Tongue (tissue), 2 donors: ENCODE results near the gene APLNR. TPM values are rescaled to one million over a fixed set of nuclear protein-coding genes. Genes with fewer than 3 reads are reported as not detected.
A peak's percentile ranks its signal among the peaks of the same experiment; 100 is the strongest.
"Not testable (repeated sequence)": the region's sequence is repeated elsewhere in the genome, so short reads cannot be mapped to it uniquely, and the experiment has no call there.

Experiments used
- DNase-seq: peaks from one replicate; pipeline ENCODE4 v3.0.0-alpha.2; 2015
- total RNA-seq: library from RNA; depleted of rRNA; stranded (reverse); fragments of >200 nt; gene quantifications from one replicate; pipeline ENCODE4 v1.2.3, GENCODE V29; 2014

APLNR gene
- 88.2 TPM for total RNA-seq

DNA sequence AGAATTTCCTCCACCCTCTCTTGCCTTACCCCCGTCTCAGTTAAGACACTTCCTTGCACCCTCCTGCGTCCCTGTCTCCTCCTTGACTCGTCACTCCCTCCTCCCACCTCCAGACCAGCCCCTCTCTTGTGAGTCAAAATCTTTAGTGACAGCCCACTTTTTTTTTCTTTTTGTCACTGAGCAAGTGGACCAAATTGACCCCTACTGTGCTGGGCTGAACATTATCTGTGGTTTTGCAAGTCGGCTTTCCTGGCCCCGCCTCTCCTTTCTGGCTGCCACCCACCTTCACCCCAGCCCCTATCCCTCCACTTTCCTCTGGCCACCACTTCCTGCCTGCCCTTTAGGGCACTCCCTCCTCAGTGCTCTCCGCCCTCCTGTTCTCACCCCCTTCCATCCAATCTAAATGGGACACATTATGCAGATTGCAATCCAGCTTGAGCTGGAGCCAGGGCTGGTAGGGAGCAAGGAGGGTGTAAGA, at the start of gene APLNR:
Gene APLNR, minus strand, starts transcription at position 47 of the 478 bp plus-strand sequence. CDS start 246 bp downstream, outside the sequence.
- peak; percentile 19 for DNase-seq

DNA sequence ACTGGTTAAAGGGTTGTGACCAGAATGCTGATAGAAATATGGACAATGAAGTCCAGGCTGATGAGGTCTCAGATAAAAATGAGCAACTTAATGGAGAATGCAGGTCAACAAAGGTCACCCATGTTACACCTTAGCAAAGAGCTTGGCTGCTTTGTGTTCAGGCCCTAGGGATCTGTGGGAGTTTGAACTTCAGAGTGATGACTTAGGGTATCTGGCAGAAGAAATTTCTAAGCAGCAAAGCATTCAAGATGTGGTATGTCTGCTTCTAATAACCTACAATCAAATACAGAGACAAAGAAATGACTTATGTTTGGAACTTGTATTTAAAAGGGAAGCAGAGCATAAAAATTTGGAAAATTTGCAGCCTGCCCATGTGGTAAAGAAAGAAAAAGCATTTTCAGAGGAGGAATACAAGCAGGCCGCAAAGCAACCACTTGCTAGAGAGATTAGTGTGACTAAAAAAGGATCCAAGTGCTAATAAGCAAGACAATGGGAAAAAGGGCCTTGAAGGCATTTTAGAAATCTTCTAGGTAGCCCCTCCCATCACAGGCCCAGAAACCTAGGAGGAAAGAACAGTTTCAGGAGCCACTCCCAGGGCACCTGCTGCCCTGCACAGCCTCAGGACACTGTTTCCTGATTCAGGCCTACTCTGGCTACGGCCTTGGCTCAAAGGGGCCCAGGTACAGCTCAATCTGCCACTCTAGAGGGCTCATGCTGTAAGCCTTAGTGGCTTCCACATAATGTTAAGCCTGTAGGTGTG, 46.4 kb upstream of the APLNR start:
- no peak for DNase-seq

DNA sequence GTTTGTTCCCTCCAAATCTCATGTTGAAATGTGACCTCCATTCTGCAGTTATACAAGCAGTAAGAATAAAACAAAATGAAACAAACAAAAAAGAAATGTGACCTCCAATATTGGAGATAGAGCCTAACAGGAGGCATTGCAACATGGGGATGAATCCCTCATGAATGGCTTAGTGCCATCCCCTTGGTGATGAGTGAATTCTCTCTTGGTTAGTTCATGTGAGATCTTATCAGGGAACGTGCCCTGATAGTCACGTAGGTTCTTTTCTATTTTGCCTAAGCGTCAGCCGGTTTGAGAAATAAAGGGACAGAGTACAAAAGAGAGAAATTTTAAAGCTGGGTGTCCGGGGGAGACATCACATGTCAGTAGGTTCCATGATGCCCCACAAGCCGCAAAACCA, 44.5 kb upstream of the APLNR start:
- not testable (repeated sequence) for DNase-seq

DNA sequence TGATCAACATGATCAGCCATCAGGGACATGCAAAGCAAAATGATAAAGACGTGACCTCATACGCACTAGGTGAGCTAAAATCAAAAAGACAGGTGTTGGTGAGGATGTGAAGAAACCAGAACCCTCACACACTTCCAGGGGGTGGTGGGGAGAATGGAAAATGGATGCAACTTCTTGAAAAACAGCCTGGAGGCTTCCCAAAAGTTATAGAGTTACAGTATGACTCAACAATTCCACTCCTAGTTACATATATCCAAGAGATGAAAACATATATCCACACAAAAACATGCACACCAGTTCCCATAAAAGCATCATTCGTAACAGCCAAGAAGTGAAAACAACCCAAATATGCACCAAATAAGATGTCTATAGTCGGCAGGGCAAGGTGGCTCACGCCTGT, 42.1 kb upstream of the APLNR start:
- DNase-seq = peak; percentile 49

DNA sequence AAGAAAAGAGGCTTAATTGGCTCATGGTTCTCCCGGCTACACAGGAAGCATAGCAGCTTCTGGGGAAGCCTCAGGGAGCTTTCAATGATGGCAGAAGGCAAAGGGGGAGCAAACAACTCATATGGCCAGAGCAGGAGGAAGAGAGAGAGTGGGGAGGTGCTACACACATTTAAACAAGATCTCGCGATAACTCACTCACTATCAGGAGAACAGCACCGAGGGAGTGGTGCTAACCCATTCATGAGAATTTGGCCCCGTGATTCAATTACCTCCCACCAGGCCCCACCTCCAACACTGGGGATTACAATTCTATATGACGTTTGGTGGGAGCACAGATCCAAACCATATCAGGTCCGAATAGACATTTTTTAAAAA, 41.7 kb upstream of the APLNR start:
- no peak for DNase-seq

DNA sequence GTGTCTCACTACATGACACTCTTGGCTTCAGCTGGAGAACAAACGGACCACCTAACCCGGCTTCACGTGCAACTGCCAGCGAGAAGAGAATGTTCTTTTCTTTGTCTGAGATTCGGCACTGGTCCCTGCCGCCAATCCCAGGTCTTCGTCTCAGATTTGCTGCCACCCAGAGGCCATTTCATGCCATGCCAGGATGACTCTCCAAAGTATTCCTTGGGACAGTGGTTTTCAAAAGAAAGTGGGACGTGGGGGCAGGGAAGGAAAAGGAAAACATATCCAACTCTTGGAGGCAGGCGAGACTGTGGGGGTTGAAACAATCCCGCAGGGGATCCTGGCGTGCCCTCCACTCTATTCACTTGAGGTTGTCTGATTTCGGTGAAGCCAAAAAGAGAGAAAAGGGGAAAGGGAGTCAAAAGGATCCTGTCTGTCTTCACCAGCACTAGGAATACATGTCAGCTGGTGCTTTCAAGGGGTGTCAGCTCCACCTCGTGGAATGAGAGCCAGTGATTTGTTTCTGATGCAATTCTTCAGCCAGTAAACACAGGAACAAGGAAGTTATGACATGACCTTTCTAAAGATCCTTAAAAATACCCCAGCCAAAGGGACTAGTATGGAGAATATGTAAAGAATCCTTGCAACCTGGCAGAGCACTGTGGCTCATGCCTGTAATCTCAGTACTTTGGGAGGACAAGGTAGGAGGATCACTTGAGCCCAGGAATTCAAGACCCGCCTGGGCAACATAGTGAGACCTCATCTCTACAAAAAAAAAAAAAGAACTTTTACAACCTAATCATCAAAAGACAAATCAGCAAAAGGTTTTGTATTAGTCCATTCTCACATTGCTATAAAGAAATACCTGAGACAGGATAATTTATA, 41.0 kb upstream of the APLNR start:
- peak; percentile 87 for DNase-seq

DNA sequence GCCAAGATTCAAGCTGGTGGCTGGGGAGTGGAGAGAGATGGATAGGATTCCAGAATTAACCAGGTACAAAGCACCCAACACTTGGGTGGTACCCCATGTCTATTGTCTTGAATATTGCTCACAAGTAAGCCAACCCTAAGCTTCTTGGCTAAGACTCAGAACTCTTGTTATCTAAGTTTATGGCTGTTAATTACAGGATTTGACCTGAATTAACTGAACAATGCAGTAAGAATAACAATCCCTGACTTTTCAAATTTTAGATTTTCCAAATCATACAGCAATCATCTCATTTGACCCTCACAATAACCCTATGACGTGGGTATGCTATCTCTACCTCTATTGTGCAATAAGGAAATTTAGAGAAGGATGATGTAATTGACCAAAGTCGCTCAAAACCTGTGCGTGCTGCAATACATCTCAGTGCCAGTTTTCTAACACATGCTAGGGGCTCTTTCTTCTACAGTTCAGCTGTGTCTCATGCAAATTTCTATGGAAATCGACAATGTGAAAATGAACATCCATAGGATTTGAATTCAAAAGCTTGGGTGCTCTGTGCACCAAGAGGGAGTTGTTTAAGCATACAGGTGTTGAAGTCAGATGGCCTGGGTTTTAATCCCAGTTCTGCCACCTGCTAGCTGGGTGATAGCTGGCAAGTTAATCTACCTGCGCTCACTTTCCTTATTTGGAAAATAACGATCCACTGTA, 40.1 kb upstream of the APLNR start:
- no peak for DNase-seq

DNA sequence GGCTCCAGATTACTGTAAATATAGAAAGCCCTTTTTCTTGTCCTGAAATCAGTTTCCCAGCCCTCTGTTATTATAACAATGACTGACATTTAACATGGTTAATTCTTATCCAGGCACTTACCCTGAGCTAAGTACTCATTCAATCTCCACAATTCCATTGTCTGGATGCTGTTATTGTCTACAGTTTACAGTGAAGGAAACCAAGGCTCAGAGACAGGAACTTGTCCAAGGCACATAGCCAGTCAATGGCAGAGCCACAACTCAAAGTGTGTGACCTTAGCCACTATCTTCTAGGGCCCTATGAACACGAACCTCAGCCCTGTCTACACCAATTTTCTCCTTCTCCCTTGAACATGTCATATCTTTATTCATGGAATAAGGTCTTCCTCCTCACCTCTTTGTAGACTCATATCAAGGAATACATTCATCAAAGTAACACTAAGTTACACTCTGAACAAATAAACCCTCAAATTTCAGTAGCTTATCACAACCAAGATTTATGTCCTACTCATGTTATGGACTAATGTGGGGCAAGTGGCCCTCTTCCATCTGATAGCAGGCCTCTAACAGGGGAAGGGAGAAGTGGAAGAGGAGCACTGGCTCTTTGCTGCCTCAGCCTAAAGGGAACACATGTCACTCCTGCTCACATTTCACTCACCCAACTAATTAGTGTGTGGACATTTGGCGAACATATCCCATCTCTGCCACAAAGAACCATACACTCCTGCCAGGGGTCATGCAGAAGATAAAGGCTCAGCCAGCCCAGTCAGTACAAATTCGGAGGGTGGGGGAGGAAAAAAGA, 39.3 kb upstream of the APLNR start:
- peak; percentile 33 for DNase-seq

DNA sequence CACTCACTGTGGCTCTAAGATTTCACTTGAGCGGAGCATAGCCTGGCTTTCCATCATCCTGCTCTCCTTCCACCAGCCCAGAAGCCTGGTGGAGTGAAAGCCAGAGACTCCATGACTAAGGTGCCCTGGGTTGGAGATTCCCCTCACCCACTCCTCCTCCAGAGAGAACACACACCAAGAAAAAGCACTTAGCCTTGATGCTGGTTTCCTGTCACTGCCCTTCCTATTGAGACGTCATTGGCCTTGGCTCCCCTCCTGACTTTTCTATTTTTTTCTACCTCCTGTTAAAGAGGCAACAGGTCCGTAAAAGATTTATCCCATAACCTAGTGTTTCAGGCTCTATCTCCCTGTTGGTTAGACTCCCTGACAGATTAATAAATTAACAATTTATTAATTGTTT, 38.5 kb upstream of the APLNR start:
- no peak for DNase-seq

DNA sequence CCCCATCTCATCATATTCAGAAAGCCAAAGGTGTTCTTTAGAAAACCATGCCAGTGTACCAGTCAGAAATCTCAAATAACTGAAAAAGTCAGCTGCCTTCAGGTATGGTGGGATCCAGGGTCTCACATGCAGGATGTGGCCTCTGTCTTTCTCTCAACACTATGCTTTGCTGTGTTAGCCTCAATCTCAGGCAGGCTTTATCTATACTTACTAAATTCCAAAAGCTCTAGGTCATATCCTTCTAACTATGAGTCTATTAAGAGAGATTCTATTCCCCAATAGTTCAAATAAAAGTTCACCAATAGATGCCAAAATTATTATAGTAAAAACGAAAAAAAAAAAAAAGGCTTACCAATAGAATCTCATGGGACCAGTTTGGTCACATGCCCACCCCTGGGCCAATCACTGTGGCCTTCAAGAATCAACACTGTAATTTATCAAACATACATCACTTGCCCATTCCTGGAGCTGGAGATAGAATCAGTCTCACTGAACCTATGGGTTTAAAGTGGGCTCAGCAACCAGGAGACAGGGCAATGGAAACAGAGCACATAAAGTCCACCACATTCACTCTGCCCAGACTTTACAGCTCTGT, 38.0 kb upstream of the APLNR start:
- no peak for DNase-seq

DNA sequence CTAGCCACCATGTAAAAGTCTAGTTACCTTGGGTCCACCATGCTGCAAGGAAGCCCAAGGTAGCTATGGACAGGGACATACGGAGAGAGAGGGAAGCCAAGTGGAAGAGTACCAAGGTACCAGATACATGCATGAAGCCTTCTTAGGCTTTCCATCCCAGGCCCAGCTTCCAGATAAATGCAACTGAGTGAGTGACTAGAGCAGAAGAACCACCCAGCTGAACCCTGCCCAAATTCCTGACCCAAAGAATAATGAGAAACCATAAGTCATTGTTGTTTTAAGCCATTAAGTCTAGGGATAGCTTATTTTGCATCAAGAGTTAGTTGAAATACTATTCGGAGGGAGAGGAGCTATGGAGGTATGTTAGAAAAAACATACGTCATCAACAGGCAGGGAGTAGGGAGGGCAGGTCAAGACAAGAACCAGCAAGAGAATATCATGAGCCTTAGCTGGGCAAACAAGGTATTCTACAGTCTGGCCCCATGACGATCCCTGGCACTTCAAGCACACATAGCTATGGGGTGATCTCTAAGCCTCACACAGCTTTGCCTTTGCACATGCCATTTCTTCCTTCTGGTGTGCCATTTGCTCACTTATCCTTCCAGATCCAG, 36.5 kb upstream of the APLNR start:
- DNase-seq = no peak

DNA sequence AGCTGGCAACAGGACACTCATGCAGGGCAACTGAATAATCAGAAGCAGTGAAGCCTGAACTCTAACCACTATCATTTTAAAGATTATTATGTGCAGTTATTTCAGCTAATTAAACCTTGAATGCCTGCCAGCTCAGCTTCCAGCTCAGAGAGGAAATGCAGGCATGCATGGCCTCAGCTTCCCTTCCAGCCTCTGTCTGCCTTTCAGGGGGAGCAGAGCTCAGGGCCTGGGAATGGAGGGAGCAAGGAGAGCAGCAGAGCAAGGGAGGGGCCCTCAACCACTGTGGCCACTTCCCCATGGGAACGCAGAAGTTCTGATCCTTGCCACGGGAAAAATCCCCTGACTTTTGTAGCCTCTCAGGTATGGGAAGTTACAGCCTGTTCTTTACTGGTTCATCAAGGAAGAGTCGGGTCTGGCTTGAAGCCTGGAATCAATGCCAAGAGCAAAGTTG, 32.5 kb upstream of the APLNR start:
- DNase-seq = no peak

DNA sequence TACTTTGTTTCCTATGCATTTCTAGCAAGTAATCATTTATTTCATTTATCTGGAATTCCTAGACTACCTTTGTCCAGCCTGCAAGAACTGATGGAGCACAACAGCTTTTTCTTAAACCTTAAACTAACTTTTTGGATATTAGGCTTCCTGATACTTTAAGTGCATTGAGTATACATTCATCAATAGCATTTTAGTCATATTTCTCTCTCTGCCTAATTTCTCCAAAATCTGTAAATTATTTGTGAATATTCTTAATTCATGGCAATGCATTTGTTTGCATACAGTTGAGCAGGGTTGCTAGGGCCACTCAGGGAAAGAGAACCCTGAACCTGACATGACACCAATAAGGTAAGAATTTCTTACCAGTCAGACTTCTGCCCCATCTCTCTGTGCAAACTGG, 29.1 kb upstream of the APLNR start:
- DNase-seq = no peak

DNA sequence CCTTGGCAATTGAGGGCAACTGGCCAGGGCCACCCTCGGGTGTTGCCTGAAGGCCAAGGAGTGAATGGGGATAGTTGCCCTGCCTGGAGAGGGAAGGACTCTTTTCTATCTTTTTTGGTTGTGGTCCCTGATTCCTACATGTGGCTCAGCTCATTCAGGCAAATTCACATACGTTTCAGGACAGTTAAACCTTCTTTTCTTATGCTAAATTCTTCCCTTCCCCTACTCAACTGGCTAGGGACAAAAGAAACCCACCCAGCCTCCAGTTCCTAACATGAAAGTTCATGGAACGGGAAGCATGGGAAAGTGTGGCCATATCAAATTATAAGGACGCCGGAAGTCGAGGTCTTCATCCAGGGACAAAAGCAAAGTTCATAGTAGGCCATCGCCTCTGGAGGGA, 26.3 kb upstream of the APLNR start:
- no peak for DNase-seq

DNA sequence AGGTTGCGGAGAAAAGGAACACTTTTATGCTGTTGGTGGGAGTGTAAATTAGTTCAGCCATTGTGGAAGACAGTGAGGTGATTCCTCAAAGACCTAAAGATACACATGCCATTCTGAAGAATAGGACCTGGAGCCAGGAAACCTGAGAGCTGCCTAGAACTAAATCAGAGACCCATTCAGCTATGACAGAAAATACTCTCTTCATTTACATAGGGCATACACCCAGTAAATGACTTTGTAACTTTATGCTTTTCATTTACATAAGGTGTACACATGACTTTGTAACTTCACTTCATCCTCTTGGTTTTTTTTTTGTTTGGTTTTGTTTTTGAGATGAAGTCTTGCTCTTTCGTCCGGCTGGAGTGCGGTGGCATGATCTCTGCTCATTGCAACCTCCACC, 25.1 kb upstream of the APLNR start:
- DNase-seq = no peak

DNA sequence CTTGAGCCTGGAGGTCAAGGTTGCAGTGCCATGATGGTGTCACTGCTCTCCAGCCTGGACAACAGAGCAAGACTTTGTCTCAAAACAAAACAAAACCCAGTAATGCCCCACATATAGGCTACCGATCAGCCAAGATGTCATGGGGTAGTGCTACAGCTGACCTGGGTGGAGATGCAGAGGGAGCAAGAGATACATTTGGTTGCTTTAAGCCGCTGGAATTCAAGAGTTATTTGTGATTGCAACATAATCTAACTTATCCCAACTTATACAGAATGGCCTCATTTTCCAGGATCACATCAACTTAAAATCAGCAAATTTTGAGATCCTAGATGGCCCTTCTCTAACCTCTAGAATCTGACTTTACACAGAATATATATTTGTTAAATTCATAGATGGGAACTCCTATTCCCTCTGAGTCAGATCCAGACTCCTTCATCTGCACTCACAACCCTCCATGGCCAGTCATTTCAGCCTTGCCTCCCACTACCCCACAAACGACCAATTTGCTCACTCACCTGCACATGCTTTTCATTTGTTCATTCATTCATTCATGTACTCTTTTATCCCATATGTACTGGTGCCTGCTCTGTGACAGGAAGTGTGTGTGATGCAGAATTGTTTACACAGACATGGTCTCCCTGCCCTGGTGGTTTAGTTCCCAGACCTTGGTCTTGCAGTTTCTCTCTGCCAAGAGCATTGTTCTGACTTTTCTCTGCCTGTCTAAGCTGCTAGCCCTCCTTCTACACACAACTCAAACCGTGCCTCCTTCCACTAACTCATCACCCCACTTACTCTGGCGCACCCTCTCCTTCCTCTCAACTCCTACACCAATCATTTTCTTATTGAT, 24.1 kb upstream of the APLNR start:
- DNase-seq = no peak

DNA sequence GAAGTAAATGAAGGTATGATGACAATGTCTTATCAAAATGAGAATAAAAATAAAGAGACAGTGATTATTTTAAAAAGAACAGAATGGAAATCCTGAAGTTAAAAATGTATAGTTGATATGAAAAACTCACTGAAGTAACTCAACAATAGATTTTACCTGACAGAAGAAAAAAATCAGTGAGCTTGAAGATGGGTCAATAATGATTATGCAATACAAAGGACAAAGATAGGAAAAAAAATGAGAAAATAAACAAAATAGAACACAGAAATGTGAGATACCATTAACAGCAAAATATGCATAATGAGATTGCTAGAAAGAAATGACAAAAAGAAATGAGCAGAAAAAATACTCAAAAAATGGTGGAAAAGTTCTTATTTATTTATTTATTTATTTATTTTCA, 19.1 kb upstream of the APLNR start:
- no peak for DNase-seq

DNA sequence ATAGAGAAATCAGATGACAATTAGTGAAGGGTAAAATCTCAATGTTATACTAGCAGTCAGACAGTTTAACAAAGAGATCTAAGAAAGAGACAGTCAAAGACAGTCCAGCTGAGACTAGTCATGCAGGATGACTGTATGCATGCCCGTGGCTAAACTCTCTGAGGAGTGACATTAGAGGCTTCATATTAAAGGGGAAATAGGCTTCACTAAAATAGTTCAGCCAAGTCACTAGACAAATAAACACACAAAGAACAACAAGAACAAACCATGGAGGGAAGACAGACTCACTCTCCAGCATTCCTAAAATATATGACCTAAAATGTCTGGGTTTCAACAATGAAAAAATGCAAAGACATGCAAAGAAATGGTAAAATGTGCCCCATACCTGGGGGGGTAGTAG, 18.6 kb upstream of the APLNR start:
- no peak for DNase-seq

DNA sequence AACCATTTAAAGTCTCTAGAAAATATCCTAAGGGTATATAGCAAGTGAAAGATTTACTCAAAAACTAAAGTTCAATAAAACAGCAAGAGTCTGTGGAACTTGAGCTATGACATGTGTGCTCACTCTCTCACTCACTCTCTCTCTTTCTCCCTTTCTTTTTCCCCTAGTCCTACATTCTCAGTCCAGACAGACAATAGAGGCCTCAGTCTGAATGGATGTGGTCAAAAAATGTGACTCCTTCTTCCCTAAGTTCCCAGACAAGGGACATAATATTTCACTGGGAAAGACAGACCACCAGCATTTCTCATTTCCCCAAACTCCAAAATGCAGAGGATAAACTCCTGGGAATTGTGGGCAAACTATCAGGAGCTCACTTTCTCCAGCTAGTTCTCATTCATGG, 17.6 kb upstream of the APLNR start:
- no peak for DNase-seq

DNA sequence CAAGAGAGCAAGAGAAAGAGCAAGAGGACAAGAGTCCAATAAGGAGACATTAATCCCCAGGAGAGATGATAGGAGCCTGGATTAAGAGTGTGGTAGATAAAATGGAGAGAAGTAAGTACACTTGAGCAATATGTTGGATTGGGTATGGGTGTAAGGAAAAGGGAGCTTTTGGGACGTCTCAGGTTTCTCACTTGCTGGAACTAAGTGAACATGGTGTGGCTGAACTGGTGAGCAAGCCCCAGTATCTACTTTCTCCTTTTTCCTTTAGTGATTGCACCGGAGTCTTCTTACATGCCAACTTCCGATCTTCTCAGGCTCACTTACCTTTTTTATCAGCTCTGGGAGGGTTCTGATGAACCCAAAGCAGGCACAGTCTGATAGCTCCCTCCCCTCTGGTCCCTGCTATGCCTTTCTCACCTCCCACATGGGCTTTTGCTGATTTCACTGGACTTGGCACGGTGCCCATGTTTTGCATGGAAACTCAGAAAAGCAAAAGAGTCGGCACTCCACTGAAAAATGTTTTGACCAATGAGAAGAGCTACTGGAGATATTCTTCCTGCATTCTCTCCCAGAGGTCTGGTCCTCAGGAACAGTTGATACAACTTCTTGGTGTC, 14.5 kb upstream of the APLNR start:
- peak; percentile 58 for DNase-seq
